Measurements from ENCODE around the gene ANKS6. TPM values are rescaled to one million over a fixed set of nuclear protein-coding genes. Genes with fewer than 3 reads are reported as not detected.
A peak's percentile ranks its signal among the peaks of the same experiment; 100 is the strongest.

Gene ANKS6
- total RNA-seq, 1 experiment from 2014 or later, result 46.3 TPM

DNA sequence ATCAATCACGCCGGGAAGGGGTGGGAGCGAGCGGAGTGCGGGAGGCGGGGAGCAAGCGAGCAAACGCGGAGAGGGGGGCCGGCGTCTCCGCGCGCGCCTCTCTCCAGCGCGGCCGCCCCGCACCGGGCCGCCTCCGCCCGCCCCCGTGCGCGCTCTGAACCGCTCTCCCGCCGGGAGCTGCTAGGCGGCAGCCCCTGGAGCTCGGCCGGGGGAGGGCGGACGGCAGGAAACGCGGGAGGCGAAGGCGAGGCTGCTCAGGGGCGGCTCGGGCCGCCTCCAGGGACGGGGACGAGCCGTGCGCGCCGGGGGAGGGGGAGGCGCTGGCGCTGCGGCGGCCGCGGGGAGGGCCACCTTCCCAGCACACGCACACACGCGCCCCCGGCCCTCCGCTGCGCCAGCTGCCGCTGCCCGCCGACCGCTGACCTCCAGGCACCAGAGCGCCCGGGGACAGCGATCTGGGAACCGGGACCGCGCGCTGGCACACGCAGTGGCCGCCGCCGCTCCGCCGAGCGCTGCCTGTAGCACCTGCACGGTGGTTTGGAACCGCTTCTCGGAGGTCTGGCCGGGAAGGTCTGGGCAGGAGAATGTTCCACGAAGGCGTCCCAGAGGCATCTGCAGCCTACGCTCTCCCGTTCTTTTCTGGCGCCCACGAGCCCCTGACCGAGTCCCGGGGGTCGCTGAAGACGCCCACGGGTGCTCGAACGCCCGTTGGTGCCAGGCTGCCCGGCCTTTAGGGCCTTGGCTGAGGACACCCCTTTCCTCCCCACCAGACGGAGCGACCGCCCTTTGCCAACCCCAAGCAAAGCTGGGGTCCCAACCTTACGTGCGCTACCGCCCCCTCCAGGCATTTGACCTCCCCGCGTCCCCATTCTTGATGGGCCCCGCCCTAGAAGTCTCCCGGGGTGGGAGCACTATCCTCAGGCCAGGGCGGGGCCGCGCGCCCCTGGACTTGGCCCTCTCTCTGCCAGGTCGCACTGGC is 87.1 kb downstream of the ANKS6 start, which contains the start of gene GABBR2:
GABBR2 (minus strand) TSS at position 3 of the 979 bp plus-strand sequence. CDS start 198 bp downstream, outside the sequence.
- no peak within 1 kb of the TSS for H4K91ac ChIP-seq (ENCODE audit: insufficient read length, low read depth, low read length)
- H4K20me1 ChIP-seq (ENCODE audit: control insufficient read depth, insufficient read depth, insufficient read length), result no peaks in the 10 kb centered on the region
- no peak within 1 kb of the TSS for H2BK12ac ChIP-seq (ENCODE audit: insufficient read length, low read depth, low read length)
- no peaks in the 10 kb centered on the region for H3K79me1 ChIP-seq (ENCODE audit: insufficient read depth, low read depth, low read length, poor library complexity, severe bottlenecking)
- H3K4ac ChIP-seq (ENCODE audit: low read depth, low read length), result no peak within 1 kb of the TSS
- no peak within 1 kb of the TSS for H2BK20ac ChIP-seq (ENCODE audit: low read depth, low read length, poor library complexity, severe bottlenecking)
- no peak within 1 kb of the TSS for H3K14ac ChIP-seq (ENCODE audit: insufficient read depth, low read length)
- H3K23me2 ChIP-seq (ENCODE audit: insufficient read length, low read depth, low read length, poor library complexity, severe bottlenecking), result peaks cover 17% of the 10 kb centered on the region
- H2AFZ ChIP-seq (ENCODE audit: low read length), result no peak within 1 kb of the TSS
- TF ChIP-seq, protein P1, sequence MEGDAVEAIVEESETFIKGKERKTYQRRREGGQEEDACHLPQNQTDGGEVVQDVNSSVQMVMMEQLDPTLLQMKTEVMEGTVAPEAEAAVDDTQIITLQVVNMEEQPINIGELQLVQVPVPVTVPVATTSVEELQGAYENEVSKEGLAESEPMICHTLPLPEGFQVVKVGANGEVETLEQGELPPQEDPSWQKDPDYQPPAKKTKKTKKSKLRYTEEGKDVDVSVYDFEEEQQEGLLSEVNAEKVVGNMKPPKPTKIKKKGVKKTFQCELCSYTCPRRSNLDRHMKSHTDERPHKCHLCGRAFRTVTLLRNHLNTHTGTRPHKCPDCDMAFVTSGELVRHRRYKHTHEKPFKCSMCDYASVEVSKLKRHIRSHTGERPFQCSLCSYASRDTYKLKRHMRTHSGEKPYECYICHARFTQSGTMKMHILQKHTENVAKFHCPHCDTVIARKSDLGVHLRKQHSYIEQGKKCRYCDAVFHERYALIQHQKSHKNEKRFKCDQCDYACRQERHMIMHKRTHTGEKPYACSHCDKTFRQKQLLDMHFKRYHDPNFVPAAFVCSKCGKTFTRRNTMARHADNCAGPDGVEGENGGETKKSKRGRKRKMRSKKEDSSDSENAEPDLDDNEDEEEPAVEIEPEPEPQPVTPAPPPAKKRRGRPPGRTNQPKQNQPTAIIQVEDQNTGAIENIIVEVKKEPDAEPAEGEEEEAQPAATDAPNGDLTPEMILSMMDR (conservative IDR thresholded peaks at IDR 0.05), result peak; percentile 52
- H2AK5ac ChIP-seq (ENCODE audit: insufficient read length, low read length), result no peak within 1 kb of the TSS
- H3K36me3 Mint-ChIP-seq (ENCODE audit: insufficient read depth in 1 of 3, low read depth in 3 of 3), result no peaks in the 10 kb centered on the region; a peak in 1 of 7 replicates
- H3K9me3 Mint-ChIP-seq, result no peaks in the 10 kb centered on the region; a peak in 2 of 5 replicates
- H3K23ac ChIP-seq (ENCODE audit: insufficient read length, low read depth, low read length), result no peak within 1 kb of the TSS
- H3K9me3 ChIP-seq (ENCODE audit: control insufficient read depth, low read depth, low read length), result no peaks in the 10 kb centered on the region
- no peak within 1 kb of the TSS for H3K56ac ChIP-seq (ENCODE audit: insufficient read length, low read depth, low read length)
- DNase-seq, result peak; percentile 45
- H3K4me1 Mint-ChIP-seq, result peaks cover 7 to 14% of the 10 kb centered on the region in 2 experiments
- H3K4me3 Mint-ChIP-seq, result peak within 1 kb of the TSS; percentile 55 to 80
- no peak within 1 kb of the TSS for H3T11ph ChIP-seq (ENCODE audit: low read length)
- peak within 1 kb of the TSS in 1 of 3 experiments; percentile 79; a peak in 1 of 7 replicates for H3K27ac Mint-ChIP-seq
- H3K27ac ChIP-seq (ENCODE audit: insufficient read length, low read depth, low read length), result no peak within 1 kb of the TSS
- H3K4me1 ChIP-seq (ENCODE audit: insufficient read depth, low read length), result no peaks in the 10 kb centered on the region
- no peak within 1 kb of the TSS for H3K9ac ChIP-seq (ENCODE audit: extremely low read depth, insufficient read length, low read length)
- no peak within 1 kb of the TSS for H4K8ac ChIP-seq (replicated peaks; ENCODE audit: insufficient read length, low read depth, low read length)
- no peak within 1 kb of the TSS for H2BK15ac ChIP-seq (ENCODE audit: low read depth, low read length)
- no peak within 1 kb of the TSS for H2BK120ac ChIP-seq (ENCODE audit: low read depth, low read length, poor library complexity, severe bottlenecking)
- peaks cover 38% of the 10 kb centered on the region for H3K27me3 ChIP-seq (ENCODE audit: insufficient read depth, low read length)
- H3K4me2 ChIP-seq (ENCODE audit: insufficient read depth, insufficient read length, low read length), result peak within 1 kb of the TSS; percentile 54
- H2BK5ac ChIP-seq (ENCODE audit: insufficient read length, low read length), result no peak within 1 kb of the TSS
- H3K27me3 Mint-ChIP-seq (ENCODE audit: low read depth), result peaks cover 89% of the 10 kb centered on the region
- no CpG with 5 or more reads among the region's 111 CpGs for WGBS (ENCODE audit: extremely low coverage, insufficient read length, low lambda C conversion rate)
- no peak within 1 kb of the TSS for H3K18ac ChIP-seq (ENCODE audit: insufficient read length, low read depth, low read length)
- H3K79me2 ChIP-seq (ENCODE audit: insufficient read depth, low read length), result no peaks in the 10 kb centered on the region
- no peak within 1 kb of the TSS for H4K5ac ChIP-seq (ENCODE audit: insufficient read length, low read depth, low read length)
